Breast epithelium (tissue), 4 donors: ENCODE data around the gene CCP110. TPM values are rescaled to one million over a fixed set of nuclear protein-coding genes. Genes with fewer than 3 reads are reported as not detected.

ENCODE experiments used
- DNase-seq, 2 donors: peaks; one replicate each; pipeline ENCODE4 v3.0.0-alpha.2; 2019; ENCODE audit warnings: low spot score in 2 of 2
- H3K27ac ChIP-seq, 2 donors: fragments of 200-600 bp; sonication (generic) in 1 of 2; one replicate each; pipeline ENCODE4 v1.5.1; 2016 to 2019; ENCODE audit warnings: mild to moderate bottlenecking in 1 of 2
- H3K27me3 ChIP-seq, 2 donors: fragments of 200-600 bp; sonication (generic) in 1 of 2; one replicate each; pipeline versions ENCODE4 v1.5.1 to v1.6.0; 2017 to 2019; ENCODE audit warnings: control low read depth in 1 of 2, mild to moderate bottlenecking in 1 of 2
- H3K36me3 ChIP-seq: fragments of 200-600 bp; one replicate; pipeline ENCODE4 v1.5.1; 2019
- H3K4me1 ChIP-seq, 2 donors: fragments of 200-600 bp; sonication (generic); one replicate each; pipeline ENCODE4 v1.5.1; 2016 to 2019; ENCODE audit warnings: control low read depth in 1 of 2
- H3K4me3 ChIP-seq, 3 donors: fragments of 200-600 bp; sonication (generic); 1 replicate in 2 of 3; 2 replicates in 1 of 3; pipeline ENCODE4 v1.5.1; 2016 to 2019; ENCODE audit warnings: mild to moderate bottlenecking in 3 of 3, moderate library complexity in 2 of 3
- H3K9me3 ChIP-seq, 2 donors: fragments of 200-600 bp; sonication (generic) in 1 of 2; one replicate each; pipeline ENCODE4 v1.5.1; 2016 to 2019; ENCODE audit warnings: control low read depth in 1 of 2
- POLR2A ChIP-seq: fragments of 450-650 bp; IDR thresholded peaks from one replicate; pipeline ENCODE4 v1.6.1; 2016; ENCODE audit warnings: antibody characterized with exemption, mild to moderate bottlenecking, moderate library complexity
- POLR2AphosphoS5 ChIP-seq, 3 donors: sonication (generic); formaldehyde crosslinking; IDR thresholded peaks; one replicate each; pipeline ENCODE4 v1.6.1; 2017; ENCODE audit warnings: antibody characterized with exemption in 3 of 3
- intact Hi-C: fragments of 100-400 bp; cut with DNase I; formaldehyde crosslinking; loops from one replicate; pipeline ENCODE4 v1.15.1; 2023; ENCODE audit warnings: low total_unique reads
- total RNA-seq, 3 donors: library from RNA; depleted of rRNA; stranded (reverse); fragments of >200 nt; gene quantifications; one replicate each; pipeline ENCODE4 v1.1.0, GENCODE V29; 2016
- TF ChIP-seq, protein P1 (sequence below), 3 donors: fragments of 450-650 bp; IDR thresholded peaks; one replicate each; pipeline ENCODE4 v1.5.1; 2016 to 2017; ENCODE audit warnings: antibody characterized with exemption in 3 of 3, mild to moderate bottlenecking in 3 of 3, moderate library complexity in 3 of 3

The CCP110 gene
- total RNA-seq, 3 donors from 2014 or later, result 13.9 to 33.5 (median 31.5) TPM

DNA sequence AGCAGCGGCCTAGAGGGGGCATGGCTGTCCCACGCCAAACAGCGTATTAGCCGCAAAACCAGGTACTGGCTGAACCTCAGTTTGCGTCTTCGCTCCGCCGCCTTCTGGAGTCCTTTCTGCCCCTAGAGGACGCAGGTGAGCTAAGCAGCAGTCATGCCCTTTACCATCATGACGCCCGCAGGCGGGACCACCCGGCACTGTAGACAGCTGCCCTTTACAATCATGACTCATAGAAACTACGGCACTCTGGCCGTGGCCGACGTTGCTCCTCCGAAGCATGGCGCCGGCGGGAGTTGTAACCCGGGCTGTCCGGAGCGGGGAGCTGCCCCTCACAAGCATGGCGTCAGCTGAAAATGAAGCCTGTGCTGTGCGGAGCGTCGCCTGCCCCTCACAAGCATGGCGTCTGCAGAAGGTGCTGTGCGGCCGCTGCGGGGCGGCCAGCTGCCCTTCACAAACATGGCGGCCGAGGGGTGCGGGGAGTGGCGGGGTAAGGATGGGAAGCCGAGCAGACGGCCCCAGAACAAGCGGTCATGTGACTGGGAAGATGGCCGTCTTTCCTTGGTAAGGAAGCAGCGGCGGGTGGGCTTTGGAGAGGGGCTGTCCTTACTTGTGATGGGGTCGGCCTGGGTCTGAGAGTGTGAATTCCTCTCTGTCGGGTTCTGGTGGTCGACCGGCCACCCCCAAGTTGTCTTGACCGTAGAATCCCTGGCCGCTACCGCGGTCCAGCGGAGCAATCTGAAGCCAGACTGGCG lies 31.6 kb downstream of the CCP110 start, which contains the start of gene VPS35L:
Gene VPS35L, plus strand, starts transcription at position 518 of the 752 bp plus-strand sequence. Its CDS starts 27 bp downstream, at position 545.
- Histone ChIP-seq H3K4me3 (peak within 1 kb of the TSS; percentile 63 to 65 (median 65)), H3K4me1 (no peaks in the 10 kb centered on the region), H3K9me3 (no peaks in the 10 kb centered on the region), H3K27ac (peak within 1 kb of the TSS; percentile 77 to 89), H3K36me3 (no peaks in the 10 kb centered on the region), H3K27me3 (no peaks in the 10 kb centered on the region)
- intact Hi-C loops, result no loop called here
- peak; percentile 62 to 82 (median 66) for TF ChIP-seq POLR2AphosphoS5 (IDR thresholded peaks at IDR 0.05)
- TF ChIP-seq, protein P1, sequence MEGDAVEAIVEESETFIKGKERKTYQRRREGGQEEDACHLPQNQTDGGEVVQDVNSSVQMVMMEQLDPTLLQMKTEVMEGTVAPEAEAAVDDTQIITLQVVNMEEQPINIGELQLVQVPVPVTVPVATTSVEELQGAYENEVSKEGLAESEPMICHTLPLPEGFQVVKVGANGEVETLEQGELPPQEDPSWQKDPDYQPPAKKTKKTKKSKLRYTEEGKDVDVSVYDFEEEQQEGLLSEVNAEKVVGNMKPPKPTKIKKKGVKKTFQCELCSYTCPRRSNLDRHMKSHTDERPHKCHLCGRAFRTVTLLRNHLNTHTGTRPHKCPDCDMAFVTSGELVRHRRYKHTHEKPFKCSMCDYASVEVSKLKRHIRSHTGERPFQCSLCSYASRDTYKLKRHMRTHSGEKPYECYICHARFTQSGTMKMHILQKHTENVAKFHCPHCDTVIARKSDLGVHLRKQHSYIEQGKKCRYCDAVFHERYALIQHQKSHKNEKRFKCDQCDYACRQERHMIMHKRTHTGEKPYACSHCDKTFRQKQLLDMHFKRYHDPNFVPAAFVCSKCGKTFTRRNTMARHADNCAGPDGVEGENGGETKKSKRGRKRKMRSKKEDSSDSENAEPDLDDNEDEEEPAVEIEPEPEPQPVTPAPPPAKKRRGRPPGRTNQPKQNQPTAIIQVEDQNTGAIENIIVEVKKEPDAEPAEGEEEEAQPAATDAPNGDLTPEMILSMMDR (IDR thresholded peaks at IDR 0.05), result peak; percentile 19 to 84 (median 73)
- no peak for TF ChIP-seq POLR2A
- DNase-seq, result peak; percentile 94 to 95

DNA sequence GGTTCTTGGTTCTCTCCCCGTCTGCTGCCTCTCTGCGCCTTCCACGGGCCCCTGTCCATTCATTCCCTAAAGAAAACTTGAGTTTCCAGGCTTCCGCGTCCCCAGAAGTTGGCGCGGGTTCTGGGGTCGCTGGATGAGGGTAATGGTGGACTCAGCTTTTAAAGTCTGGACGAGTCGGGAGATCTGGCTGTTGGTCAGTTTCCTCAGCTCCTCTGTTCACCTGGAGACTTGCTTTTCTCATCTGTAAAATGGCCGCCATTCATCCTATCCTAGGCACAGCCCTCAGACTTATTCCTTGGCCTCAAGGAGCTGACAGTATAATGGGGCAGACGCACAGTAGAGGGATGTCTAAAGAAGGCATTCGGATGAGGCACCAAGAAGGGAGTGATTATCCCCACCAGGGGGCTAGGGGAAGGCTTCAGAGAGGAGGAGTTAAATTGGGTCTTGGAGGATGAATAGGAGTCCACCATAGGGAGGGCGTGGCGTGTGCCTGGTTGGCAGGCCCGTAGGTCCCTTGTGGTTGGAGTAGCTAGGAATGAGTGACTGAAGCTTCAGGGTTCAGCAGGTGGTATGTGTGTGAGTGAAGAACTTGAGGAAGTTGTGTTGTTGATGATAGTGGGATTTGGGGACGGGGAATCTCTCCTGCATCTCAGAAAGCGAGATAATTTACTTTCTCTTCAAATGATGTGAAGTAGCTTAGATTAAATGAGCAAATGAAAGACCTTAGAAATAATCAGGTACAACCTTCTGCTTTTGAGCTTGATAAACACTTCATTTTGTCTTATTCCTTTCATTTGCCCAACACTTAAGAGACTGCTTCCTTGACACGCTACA lies 32.4 kb downstream of the CCP110 start:
- H3K4me1 ChIP-seq, result no peaks in the 10 kb centered on the region
- H3K27me3 ChIP-seq, result no peaks in the 10 kb centered on the region
- H3K27ac ChIP-seq, result peak overlapping the region; percentile 77 to 89
- H3K9me3 ChIP-seq, result no peaks in the 10 kb centered on the region
- TF ChIP-seq POLR2A (no peak), POLR2AphosphoS5 (IDR thresholded peaks at IDR 0.05) (no peak)
- TF ChIP-seq, protein P1 (IDR thresholded peaks at IDR 0.05), result no peak
- DNase-seq, result no peak
- peak overlapping the region; percentile 63 to 65 (median 65) for H3K4me3 ChIP-seq
- intact Hi-C loops, result no loop called here
- H3K36me3 ChIP-seq, result no peaks in the 10 kb centered on the region

DNA sequence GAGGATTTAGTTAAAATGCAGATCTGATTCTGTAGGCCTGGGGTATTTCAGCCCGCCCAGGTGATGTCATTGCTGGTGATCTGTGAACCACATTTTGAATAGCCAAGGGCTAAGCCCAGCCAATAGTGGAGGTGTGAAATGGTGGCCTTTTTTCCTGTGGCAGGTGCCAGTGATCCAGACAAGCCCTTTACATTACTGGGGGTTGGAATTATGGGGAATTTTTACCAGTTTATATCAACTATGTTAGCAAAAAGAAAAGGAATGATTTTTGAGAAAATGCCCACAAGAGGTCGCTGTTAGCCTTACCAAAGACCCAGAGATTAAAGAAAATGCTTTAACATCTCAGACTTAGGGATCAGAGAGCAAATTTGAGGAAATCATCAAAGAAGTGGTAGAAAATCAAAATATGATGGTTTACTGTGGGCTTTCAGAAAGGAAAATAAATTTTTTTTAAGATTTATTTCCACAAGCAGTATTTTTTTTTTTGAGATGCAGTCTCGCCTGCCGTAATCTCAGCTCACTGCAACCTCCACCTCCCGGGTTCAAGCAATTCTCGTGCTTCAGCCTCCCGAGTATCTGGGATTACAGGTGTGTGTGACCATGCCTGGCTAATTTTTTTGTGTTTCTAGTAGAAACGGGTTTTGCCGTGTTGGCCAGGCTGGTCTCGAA lies 35.6 kb downstream of the CCP110 start:
- Histone ChIP-seq H3K4me3 (no peak overlapping the region), H3K9me3 (no peaks in the 10 kb centered on the region), H3K4me1 (no peaks in the 10 kb centered on the region), H3K27ac (no peak overlapping the region), H3K36me3 (no peaks in the 10 kb centered on the region), H3K27me3 (no peaks in the 10 kb centered on the region)
- no peak for DNase-seq
- intact Hi-C loops, result no loop called here
- TF ChIP-seq, protein P1 (IDR thresholded peaks at IDR 0.05), result peak; percentile 18 to 51 (median 45)
- TF ChIP-seq POLR2AphosphoS5 (IDR thresholded peaks at IDR 0.05), result no peak
- no peak for TF ChIP-seq POLR2A

DNA sequence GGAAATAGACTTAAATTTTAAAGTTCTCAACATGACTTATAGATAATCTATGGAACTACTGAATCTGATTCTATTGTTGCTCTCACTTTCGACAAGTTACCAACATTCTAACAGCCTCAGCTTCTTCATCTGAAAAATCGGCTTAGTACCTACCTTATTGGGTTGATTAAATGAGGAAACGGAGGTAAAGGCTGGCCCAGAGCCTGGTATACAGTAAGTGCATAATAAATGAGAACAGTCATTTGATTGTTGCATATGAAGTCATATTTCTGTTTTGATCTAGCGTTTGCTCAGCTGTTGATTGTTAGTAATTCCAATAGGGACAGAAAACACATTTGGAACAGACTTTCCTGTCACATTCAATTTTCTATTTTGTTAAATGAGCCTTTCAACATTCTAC lies 36.3 kb downstream of the CCP110 start:
- no peaks in the 10 kb centered on the region for H3K27me3 ChIP-seq
- no peaks in the 10 kb centered on the region for H3K4me1 ChIP-seq
- no peak overlapping the region for H3K27ac ChIP-seq
- no peak for DNase-seq
- H3K9me3 ChIP-seq, result no peaks in the 10 kb centered on the region
- no peaks in the 10 kb centered on the region for H3K36me3 ChIP-seq
- no peak for TF ChIP-seq POLR2A
- TF ChIP-seq, protein P1 (IDR thresholded peaks at IDR 0.05), result no peak
- TF ChIP-seq POLR2AphosphoS5 (IDR thresholded peaks at IDR 0.05), result no peak
- intact Hi-C loops, result no loop called here
- no peak overlapping the region for H3K4me3 ChIP-seq
